ENCODE data around the gene SCMH1. TPM values are rescaled to one million over a fixed set of nuclear protein-coding genes. Genes with fewer than 3 reads are reported as not detected.

Gene SCMH1
- total RNA-seq, 1 experiment from 2014 or later = 19.4 TPM

DNA sequence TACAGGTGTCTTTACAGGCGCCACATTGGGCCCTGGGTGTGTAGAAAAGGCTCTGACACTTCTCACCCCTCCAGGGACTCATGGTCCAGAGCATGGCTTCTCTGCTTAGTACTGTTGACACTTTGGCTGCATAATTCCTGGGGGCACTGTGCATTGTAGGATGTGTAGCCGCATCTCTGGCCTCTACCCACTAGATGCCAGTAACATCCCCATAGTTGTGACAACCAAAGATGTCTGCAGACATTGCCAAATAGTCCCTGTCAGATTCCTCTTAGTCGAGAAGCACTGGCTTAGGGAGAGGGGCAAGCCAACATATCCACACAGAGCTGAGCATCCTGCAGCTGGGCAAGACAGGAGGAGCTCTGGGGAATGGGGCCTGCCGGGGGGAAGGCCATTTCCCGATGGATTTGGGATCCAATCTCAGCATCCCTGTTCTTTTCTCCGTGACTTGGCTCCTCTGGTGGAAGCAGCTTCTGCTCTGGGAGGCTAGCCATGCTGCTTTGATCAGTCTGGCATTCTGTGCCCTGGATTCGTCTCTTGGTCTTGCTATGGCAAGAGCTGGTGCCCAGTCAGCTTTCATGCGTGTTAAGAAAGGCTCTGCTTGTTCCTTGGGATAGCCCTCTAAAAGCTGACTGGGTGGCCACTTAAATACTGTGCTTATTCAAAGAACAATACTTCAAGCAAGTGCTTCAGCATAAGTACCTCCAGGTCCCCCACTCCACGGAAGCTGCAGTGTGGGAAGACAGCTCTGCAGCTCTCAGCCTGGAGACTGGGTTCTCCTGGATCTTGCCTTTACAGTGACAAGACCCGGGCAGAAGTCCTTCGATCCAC, 38.3 kb upstream of the SCMH1 start:
- TF ChIP-seq GTF2I (CRISPR knock-in tag; conservative IDR thresholded peaks at IDR 0.05) (no peak), HMGA2 (CRISPR knock-in tag; IDR thresholded peaks at IDR 0.05) (no peak), ZNF219 (CRISPR knock-in tag; IDR thresholded peaks at IDR 0.05; ENCODE audit: borderline replicate concordance) (no peak), CREM (CRISPR knock-in tag; IDR thresholded peaks at IDR 0.05) (no peak), GABPB1 (CRISPR knock-in tag; IDR thresholded peaks at IDR 0.05) (no peak), E2F5 (CRISPR knock-in tag; IDR thresholded peaks at IDR 0.05) (no peak), KAT7 (CRISPR knock-in tag; IDR thresholded peaks at IDR 0.05; ENCODE audit: borderline replicate concordance) (no peak), ZNF138 (CRISPR knock-in tag; conservative IDR thresholded peaks at IDR 0.05) (no peak)
- TF ChIP-seq, protein P1, sequence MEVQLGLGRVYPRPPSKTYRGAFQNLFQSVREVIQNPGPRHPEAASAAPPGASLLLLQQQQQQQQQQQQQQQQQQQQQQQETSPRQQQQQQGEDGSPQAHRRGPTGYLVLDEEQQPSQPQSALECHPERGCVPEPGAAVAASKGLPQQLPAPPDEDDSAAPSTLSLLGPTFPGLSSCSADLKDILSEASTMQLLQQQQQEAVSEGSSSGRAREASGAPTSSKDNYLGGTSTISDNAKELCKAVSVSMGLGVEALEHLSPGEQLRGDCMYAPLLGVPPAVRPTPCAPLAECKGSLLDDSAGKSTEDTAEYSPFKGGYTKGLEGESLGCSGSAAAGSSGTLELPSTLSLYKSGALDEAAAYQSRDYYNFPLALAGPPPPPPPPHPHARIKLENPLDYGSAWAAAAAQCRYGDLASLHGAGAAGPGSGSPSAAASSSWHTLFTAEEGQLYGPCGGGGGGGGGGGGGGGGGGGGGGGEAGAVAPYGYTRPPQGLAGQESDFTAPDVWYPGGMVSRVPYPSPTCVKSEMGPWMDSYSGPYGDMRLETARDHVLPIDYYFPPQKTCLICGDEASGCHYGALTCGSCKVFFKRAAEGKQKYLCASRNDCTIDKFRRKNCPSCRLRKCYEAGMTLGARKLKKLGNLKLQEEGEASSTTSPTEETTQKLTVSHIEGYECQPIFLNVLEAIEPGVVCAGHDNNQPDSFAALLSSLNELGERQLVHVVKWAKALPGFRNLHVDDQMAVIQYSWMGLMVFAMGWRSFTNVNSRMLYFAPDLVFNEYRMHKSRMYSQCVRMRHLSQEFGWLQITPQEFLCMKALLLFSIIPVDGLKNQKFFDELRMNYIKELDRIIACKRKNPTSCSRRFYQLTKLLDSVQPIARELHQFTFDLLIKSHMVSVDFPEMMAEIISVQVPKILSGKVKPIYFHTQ (CRISPR knock-in tag; IDR thresholded peaks at IDR 0.05) = no peak
- TF ChIP-seq, protein P2, sequence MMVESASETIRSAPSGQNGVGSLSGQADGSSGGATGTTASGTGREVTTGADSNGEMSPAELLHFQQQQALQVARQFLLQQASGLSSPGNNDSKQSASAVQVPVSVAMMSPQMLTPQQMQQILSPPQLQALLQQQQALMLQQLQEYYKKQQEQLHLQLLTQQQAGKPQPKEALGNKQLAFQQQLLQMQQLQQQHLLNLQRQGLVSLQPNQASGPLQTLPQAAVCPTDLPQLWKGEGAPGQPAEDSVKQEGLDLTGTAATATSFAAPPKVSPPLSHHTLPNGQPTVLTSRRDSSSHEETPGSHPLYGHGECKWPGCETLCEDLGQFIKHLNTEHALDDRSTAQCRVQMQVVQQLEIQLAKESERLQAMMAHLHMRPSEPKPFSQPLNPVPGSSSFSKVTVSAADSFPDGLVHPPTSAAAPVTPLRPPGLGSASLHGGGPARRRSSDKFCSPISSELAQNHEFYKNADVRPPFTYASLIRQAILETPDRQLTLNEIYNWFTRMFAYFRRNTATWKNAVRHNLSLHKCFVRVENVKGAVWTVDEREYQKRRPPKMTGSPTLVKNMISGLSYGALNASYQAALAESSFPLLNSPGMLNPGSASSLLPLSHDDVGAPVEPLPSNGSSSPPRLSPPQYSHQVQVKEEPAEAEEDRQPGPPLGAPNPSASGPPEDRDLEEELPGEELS (CRISPR knock-in tag; IDR thresholded peaks at IDR 0.05) = no peak
- ChIA-PET CTCF (interaction anchor here (0.6 to 5.0 kb wide), 7 partner anchors 26 to 155 kb away, joined by 3 to 46 read pairs (median 3); no protein-coding TSS in a partner anchor), POLR2A (no interaction called here)
- Mint-ChIP-seq H3K4me1 (no peaks in the 10 kb centered on the region), H3K36me3 (no peaks in the 10 kb centered on the region), H3K9me3 (no peaks in the 10 kb centered on the region), H3K4me3 (no peak overlapping the region), H3K27me3 (ENCODE audit: low read depth) (peaks cover 8% of the 10 kb centered on the region), H3K27ac (no peak overlapping the region)
- no peak for ATAC-seq
- no peak for DNase-seq (ENCODE audit: low spot score)

GRCh38 chr1:41278076-41278475, 36.0 kb upstream of the SCMH1 start:
- H3K27me3 Mint-ChIP-seq (ENCODE audit: low read depth) = no peaks in the 10 kb centered on the region
- POLR2A ChIA-PET = no interaction called here
- CTCF ChIA-PET = interaction anchor here (0.9 to 2.7 kb wide), 6 partner anchors 15 to 206 kb away, joined by 3 to 16 read pairs (median 4); partner anchors contain the start of genes EDN2 and FOXO6
- TF ChIP-seq GRHL2 (CRISPR knock-in tag; IDR thresholded peaks at IDR 0.05; ENCODE audit: insufficient replicate concordance, severe bottlenecking) (no peak), HMGXB4 (CRISPR knock-in tag; IDR thresholded peaks at IDR 0.05) (no peak), PRRX2 (CRISPR knock-in tag; IDR thresholded peaks at IDR 0.05) (no peak), AFF4 (CRISPR knock-in tag; IDR thresholded peaks at IDR 0.05; ENCODE audit: borderline replicate concordance) (no peak), ELF4 (CRISPR knock-in tag; IDR thresholded peaks at IDR 0.05; ENCODE audit: low read depth) (no peak), TEAD1 (CRISPR knock-in tag; IDR thresholded peaks at IDR 0.05) (no peak), IRF2 (CRISPR knock-in tag; IDR thresholded peaks at IDR 0.05; ENCODE audit: borderline replicate concordance, low read depth) (no peak), MXD4 (CRISPR knock-in tag; IDR thresholded peaks at IDR 0.05; ENCODE audit: borderline replicate concordance) (no peak), FOXK1 (CRISPR knock-in tag; IDR thresholded peaks at IDR 0.05) (no peak), TP53 (CRISPR knock-in tag; IDR thresholded peaks at IDR 0.05) (no peak), MYBL2 (CRISPR knock-in tag; IDR thresholded peaks at IDR 0.05) (no peak), GTF2I (CRISPR knock-in tag; conservative IDR thresholded peaks at IDR 0.05) (no peak), SOX15 (CRISPR knock-in tag; IDR thresholded peaks at IDR 0.05) (no peak)

More at GRCh38 chr1:41278076-41278475, 36.0 kb upstream of the SCMH1 start:
- Mint-ChIP-seq H3K4me3 (no peak overlapping the region), H3K9me3 (no peaks in the 10 kb centered on the region), H3K27ac (no peak overlapping the region), H3K36me3 (no peaks in the 10 kb centered on the region), H3K4me1 (no peaks in the 10 kb centered on the region)
- DNase-seq (ENCODE audit: low spot score) = no peak
- no peak for ATAC-seq
